ENCODE measurements around the gene DISC1. TPM values are rescaled to one million over a fixed set of nuclear protein-coding genes. Genes with fewer than 3 reads are reported as not detected.

The DISC1 gene
- total RNA-seq, 1 donor from 2014 or later = 5.2 TPM

- DNase-seq (ENCODE audit: low spot score, unreplicated experiment) = no peak
- H3K4me3 Mint-ChIP-seq (ENCODE audit: low read depth) = no peak overlapping the region
- no peak for TF ChIP-seq CTCF (IDR thresholded peaks at IDR 0.05; ENCODE audit: unreplicated experiment)
- H3K27ac Mint-ChIP-seq = no peak overlapping the region
- H3K9me3 Mint-ChIP-seq (ENCODE audit: low read depth) = peaks cover 3% of the 10 kb centered on the region
- H3K36me3 Mint-ChIP-seq (ENCODE audit: insufficient read depth) = peaks cover 2% of the 10 kb centered on the region
- H3K4me1 Mint-ChIP-seq (ENCODE audit: low read depth) = peaks cover 5% of the 10 kb centered on the region
- H3K27me3 Mint-ChIP-seq = no peaks in the 10 kb centered on the region
These were observed 75.7 kb downstream of the DISC1 start for GRCh38 chr1:231702331-231702730.

GRCh38 chr1:231702804-231703203, 76.2 kb downstream of the DISC1 start:
- DNase-seq (ENCODE audit: low spot score, unreplicated experiment) = no peak
- Mint-ChIP-seq H3K4me3 (ENCODE audit: low read depth) (no peak overlapping the region), H3K36me3 (ENCODE audit: insufficient read depth) (peaks cover 2% of the 10 kb centered on the region), H3K4me1 (ENCODE audit: low read depth) (peaks cover 5% of the 10 kb centered on the region), H3K27ac (no peak overlapping the region), H3K9me3 (ENCODE audit: low read depth) (peaks cover 3% of the 10 kb centered on the region), H3K27me3 (no peaks in the 10 kb centered on the region)
- no peak for TF ChIP-seq CTCF (IDR thresholded peaks at IDR 0.05; ENCODE audit: unreplicated experiment)

GRCh38 chr1:231705806-231706760, 79.5 kb downstream of the DISC1 start:
- Mint-ChIP-seq H3K27me3 (no peaks in the 10 kb centered on the region), H3K4me1 (ENCODE audit: low read depth) (no peaks in the 10 kb centered on the region), H3K36me3 (ENCODE audit: insufficient read depth) (peaks cover 2% of the 10 kb centered on the region), H3K27ac (no peak overlapping the region), H3K9me3 (ENCODE audit: low read depth) (no peaks in the 10 kb centered on the region), H3K4me3 (ENCODE audit: low read depth) (no peak overlapping the region)
- DNase-seq (ENCODE audit: low spot score, unreplicated experiment) = no peak
- no peak for TF ChIP-seq CTCF (IDR thresholded peaks at IDR 0.05; ENCODE audit: unreplicated experiment)

- DNase-seq (ENCODE audit: low spot score, unreplicated experiment) = no peak
- Mint-ChIP-seq H3K27me3 (no peaks in the 10 kb centered on the region), H3K27ac (no peak overlapping the region), H3K4me1 (ENCODE audit: low read depth) (no peaks in the 10 kb centered on the region), H3K9me3 (ENCODE audit: low read depth) (no peaks in the 10 kb centered on the region), H3K4me3 (ENCODE audit: low read depth) (no peak overlapping the region), H3K36me3 (ENCODE audit: insufficient read depth) (peaks cover 2% of the 10 kb centered on the region)
- TF ChIP-seq CTCF (IDR thresholded peaks at IDR 0.05; ENCODE audit: unreplicated experiment) = no peak
These were observed 80.3 kb downstream of the DISC1 start for GRCh38 chr1:231706934-231707333.

GRCh38 chr1:231707407-231707806, 80.8 kb downstream of the DISC1 start:
- TF ChIP-seq CTCF (IDR thresholded peaks at IDR 0.05; ENCODE audit: unreplicated experiment) = no peak
- no peaks in the 10 kb centered on the region for H3K4me1 Mint-ChIP-seq (ENCODE audit: low read depth)
- H3K36me3 Mint-ChIP-seq (ENCODE audit: insufficient read depth) = peaks cover 2% of the 10 kb centered on the region
- H3K9me3 Mint-ChIP-seq (ENCODE audit: low read depth) = no peaks in the 10 kb centered on the region
- H3K27ac Mint-ChIP-seq = no peak overlapping the region
- H3K27me3 Mint-ChIP-seq = no peaks in the 10 kb centered on the region
- H3K4me3 Mint-ChIP-seq (ENCODE audit: low read depth) = no peak overlapping the region
- DNase-seq (ENCODE audit: low spot score, unreplicated experiment) = no peak

Measured in progenitor cell of endocrine pancreas (in vitro differentiated cells).